Measurements from ENCODE around the gene UFD1. TPM values are rescaled to one million over a fixed set of nuclear protein-coding genes. Genes with fewer than 3 reads are reported as not detected.
A peak's percentile ranks its signal among the peaks of the same experiment; 100 is the strongest.

The UFD1 gene
- total and polyA plus RNA-seq, 9 of the 15 experiments (the other 6 are each of a cell fraction or from before 2014, with no cell fraction given): 238 to 645 (median 363) TPM

DNA sequence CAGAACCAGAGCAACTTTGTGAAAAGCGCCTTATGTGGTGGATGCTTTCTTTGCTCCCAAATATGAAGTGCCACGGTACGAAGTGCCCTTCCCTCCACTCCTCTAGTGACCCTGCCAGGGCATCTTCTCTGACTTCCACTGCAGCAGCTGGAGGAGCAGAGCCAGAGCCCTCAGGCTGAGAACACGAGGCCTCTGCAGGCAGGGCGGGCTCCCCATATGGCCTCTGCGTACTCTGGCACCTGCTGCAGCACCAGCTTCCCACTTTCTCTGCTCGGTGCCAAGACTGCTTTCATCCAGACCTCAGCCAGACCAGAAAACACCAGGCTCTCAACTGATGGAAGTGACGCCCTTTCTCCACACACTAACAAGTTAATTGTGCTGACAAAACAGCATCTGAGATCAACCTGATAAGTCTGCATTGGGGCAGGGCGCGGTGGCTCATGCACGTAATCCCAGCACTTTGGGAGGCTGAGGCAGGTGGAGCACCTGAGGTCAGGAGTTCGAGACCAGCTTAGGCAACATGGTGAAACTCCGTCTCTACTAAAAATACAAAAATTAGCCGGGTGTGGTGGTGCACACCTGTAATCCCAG, 12.8 kb downstream of the UFD1 start (continued):
- TF ChIP-seq, protein P1, sequence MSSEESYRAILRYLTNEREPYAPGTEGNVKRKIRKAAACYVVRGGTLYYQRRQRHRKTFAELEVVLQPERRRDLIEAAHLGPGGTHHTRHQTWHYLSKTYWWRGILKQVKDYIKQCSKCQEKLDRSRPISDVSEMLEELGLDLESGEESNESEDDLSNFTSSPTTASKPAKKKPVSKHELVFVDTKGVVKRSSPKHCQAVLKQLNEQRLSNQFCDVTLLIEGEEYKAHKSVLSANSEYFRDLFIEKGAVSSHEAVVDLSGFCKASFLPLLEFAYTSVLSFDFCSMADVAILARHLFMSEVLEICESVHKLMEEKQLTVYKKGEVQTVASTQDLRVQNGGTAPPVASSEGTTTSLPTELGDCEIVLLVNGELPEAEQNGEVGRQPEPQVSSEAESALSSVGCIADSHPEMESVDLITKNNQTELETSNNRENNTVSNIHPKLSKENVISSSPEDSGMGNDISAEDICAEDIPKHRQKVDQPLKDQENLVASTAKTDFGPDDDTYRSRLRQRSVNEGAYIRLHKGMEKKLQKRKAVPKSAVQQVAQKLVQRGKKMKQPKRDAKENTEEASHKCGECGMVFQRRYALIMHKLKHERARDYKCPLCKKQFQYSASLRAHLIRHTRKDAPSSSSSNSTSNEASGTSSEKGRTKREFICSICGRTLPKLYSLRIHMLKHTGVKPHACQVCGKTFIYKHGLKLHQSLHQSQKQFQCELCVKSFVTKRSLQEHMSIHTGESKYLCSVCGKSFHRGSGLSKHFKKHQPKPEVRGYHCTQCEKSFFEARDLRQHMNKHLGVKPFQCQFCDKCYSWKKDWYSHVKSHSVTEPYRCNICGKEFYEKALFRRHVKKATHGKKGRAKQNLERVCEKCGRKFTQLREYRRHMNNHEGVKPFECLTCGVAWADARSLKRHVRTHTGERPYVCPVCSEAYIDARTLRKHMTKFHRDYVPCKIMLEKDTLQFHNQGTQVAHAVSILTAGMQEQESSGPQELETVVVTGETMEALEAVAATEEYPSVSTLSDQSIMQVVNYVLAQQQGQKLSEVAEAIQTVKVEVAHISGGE (CRISPR knock-in tag; IDR thresholded peaks at IDR 0.05): peak in 1 of 3 experiments; percentile 24; a peak in 1 of 6 replicates
- TF ChIP-seq HDGF (IDR thresholded peaks at IDR 0.05): no peak
- no peak for TF ChIP-seq ZNF217 (CRISPR knock-in tag; IDR thresholded peaks at IDR 0.05)
- TF ChIP-seq NCOA4 (IDR thresholded peaks at IDR 0.05; ENCODE audit: partially characterized antibody): no peak
- no peak for TF ChIP-seq CEBPG (CRISPR knock-in tag; IDR thresholded peaks at IDR 0.05)
- TF ChIP-seq CEBPG (tag; conservative IDR thresholded peaks at IDR 0.05 in 1 of 2, IDR thresholded peaks at IDR 0.05 in 1 of 2): no peak
- TF ChIP-seq TSC22D4 (tag; IDR thresholded peaks at IDR 0.05): no peak
- TF ChIP-seq, protein P2, sequence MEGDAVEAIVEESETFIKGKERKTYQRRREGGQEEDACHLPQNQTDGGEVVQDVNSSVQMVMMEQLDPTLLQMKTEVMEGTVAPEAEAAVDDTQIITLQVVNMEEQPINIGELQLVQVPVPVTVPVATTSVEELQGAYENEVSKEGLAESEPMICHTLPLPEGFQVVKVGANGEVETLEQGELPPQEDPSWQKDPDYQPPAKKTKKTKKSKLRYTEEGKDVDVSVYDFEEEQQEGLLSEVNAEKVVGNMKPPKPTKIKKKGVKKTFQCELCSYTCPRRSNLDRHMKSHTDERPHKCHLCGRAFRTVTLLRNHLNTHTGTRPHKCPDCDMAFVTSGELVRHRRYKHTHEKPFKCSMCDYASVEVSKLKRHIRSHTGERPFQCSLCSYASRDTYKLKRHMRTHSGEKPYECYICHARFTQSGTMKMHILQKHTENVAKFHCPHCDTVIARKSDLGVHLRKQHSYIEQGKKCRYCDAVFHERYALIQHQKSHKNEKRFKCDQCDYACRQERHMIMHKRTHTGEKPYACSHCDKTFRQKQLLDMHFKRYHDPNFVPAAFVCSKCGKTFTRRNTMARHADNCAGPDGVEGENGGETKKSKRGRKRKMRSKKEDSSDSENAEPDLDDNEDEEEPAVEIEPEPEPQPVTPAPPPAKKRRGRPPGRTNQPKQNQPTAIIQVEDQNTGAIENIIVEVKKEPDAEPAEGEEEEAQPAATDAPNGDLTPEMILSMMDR (IDR thresholded peaks at IDR 0.05 in 2 of 3, conservative IDR thresholded peaks at IDR 0.05 in 1 of 3; ENCODE audit: insufficient read depth in 2 of 3, low read depth in 1 of 3, low read length in 3 of 3): no peak
